Mucosa of descending colon (tissue), 3 donors: ENCODE results near the gene RPS19BP1. TPM values are rescaled to one million over a fixed set of nuclear protein-coding genes. Genes with fewer than 3 reads are reported as not detected.

Experiments
- ATAC-seq: fragments of 200-7000 bp; cut with Tn5 transposase; one replicate; pipeline ENCODE4 v1.9.1; 2020; ENCODE audit warnings: mild to moderate bottlenecking, moderate library complexity
- DNase-seq, 3 donors: peaks; one replicate each; pipeline ENCODE4 v3.0.0-alpha.2; 2020
- H3K36me3 ChIP-seq: fragments of 200-600 bp; one replicate; pipeline ENCODE4 v1.8.0; 2021; ENCODE audit warnings: low read depth, mild to moderate bottlenecking
- H3K4me1 ChIP-seq: fragments of 200-600 bp; one replicate; pipeline ENCODE4 v1.8.0; 2021; ENCODE audit warnings: low read depth, mild to moderate bottlenecking
- H3K4me3 ChIP-seq: fragments of 200-600 bp; one replicate; pipeline ENCODE4 v1.8.0; 2021; ENCODE audit warnings: mild to moderate bottlenecking
- H3K9me3 ChIP-seq: fragments of 200-600 bp; one replicate; pipeline ENCODE4 v1.8.0; 2021; ENCODE audit warnings: mild to moderate bottlenecking
- CTCF ChIP-seq: fragments of 200-600 bp; IDR thresholded peaks from one replicate; pipeline ENCODE4 v1.8.0; 2022; ENCODE audit warnings: antibody characterized with exemption, mild to moderate bottlenecking
- intact Hi-C, 2 donors: fragments of 100-400 bp; cut with DNase I in 1 of 2; cut with micrococcal nuclease in 1 of 2; formaldehyde crosslinking; loops; one replicate each; pipeline versions ENCODE4 v1.11.0 to v1.11.1; 2022; cut with DNase I, micrococcal nuclease
- total RNA-seq, 3 donors: library from RNA; stranded (reverse); fragmentation: NEBNext Ultra II Directional in 2 of 3; extraction: Animal tissue kit (Norgen Biotek cat#: 25700) in 2 of 3; gene quantifications; one replicate each; pipeline versions ENCODE4 v1.2.1 to v1.2.4, GENCODE V29; 2021 to 2023
- donor health status: DM: no; HTN: no; CAD: no; lungs with moderate emphysema.
- donor health status: DM: no; HTN: no; CAD: no.
- donor health status: DM: no; HTN: yes; CAD: no.

Gene RPS19BP1
- total RNA-seq, 3 donors from 2014 or later: 59.1 to 77.7 (median 61.2) TPM

- Histone ChIP-seq H3K4me1 (no peaks in the 10 kb centered on the region), H3K4me3 (no peak overlapping the region), H3K36me3 (no peaks in the 10 kb centered on the region), H3K9me3 (no peaks in the 10 kb centered on the region)
- intact Hi-C loops: no loop called here
- ATAC-seq (no peak), DNase-seq (peak in 1 of 3 donors; percentile 27)
- TF ChIP-seq CTCF: no peak
These were observed 40.9 kb downstream of the RPS19BP1 start for GRCh38 chr22:39491696-39492095.

- Histone ChIP-seq H3K9me3 (no peaks in the 10 kb centered on the region), H3K4me1 (no peaks in the 10 kb centered on the region), H3K4me3 (no peak overlapping the region), H3K36me3 (no peaks in the 10 kb centered on the region)
- no peak for ATAC-seq
- intact Hi-C loops: no loop called here
- no peak for TF ChIP-seq CTCF
- DNase-seq: peak in 1 of 3 donors; percentile 45
These were observed 41.4 kb downstream of the RPS19BP1 start for GRCh38 chr22:39490966-39491680.

GRCh38 chr22:39490135-39490798 is 42.3 kb downstream of the RPS19BP1 start:
- Histone ChIP-seq H3K4me3 (no peak overlapping the region), H3K4me1 (no peaks in the 10 kb centered on the region), H3K9me3 (no peaks in the 10 kb centered on the region), H3K36me3 (no peaks in the 10 kb centered on the region)
- ATAC-seq (peak; percentile 90), DNase-seq (peak; percentile 75 to 90 (median 81))
- intact Hi-C loops: no loop called here
- no peak for TF ChIP-seq CTCF

GRCh38 chr22:39489094-39490068 is 43.2 kb downstream of the RPS19BP1 start:
- H3K4me3 ChIP-seq: no peak overlapping the region

More at GRCh38 chr22:39489094-39490068, 43.2 kb downstream of the RPS19BP1 start:
- TF ChIP-seq CTCF: no peak
- DNase-seq: peak in 2 of 3 donors; percentile 43 to 54
- H3K4me1 ChIP-seq: no peaks in the 10 kb centered on the region
- no peaks in the 10 kb centered on the region for H3K9me3 ChIP-seq
- ATAC-seq: peak; percentile 69
- intact Hi-C loops: no loop called here
- no peaks in the 10 kb centered on the region for H3K36me3 ChIP-seq
